Prostate gland (tissue), 2 donors: ENCODE data around the gene RNF220. TPM values are rescaled to one million over a fixed set of nuclear protein-coding genes. Genes with fewer than 3 reads are reported as not detected.
A peak's percentile ranks its signal among the peaks of the same experiment; 100 is the strongest.

Experiments
- DNase-seq: peaks from one replicate; pipeline ENCODE4 v3.0.0-alpha.2; 2019; ENCODE audit warnings: low spot score
- H3K27ac ChIP-seq, 2 donors: fragments of 200-600 bp; sonication (generic); 2 replicates each; pipeline ENCODE4 v1.5.1; 2017 to 2019
- H3K27me3 ChIP-seq: fragments of 200-600 bp; sonication (generic); replicated peaks from 2 replicates; pipeline ENCODE4 v1.5.1; 2019; ENCODE audit not compliant: insufficient read depth
- H3K36me3 ChIP-seq, 2 donors: fragments of 200-600 bp; sonication (generic); 1 replicate in 1 of 2; 2 replicates in 1 of 2; pipeline versions ENCODE4 v1.5.1 to v1.8.1; 2017 to 2019
- H3K4me1 ChIP-seq: fragments of 200-600 bp; sonication (generic); replicated peaks from 2 replicates; pipeline ENCODE4 v1.5.1; 2019
- H3K4me3 ChIP-seq, 2 donors: fragments of 200-600 bp; sonication (generic); 2 replicates each; pipeline ENCODE4 v1.5.1; 2017 to 2019
- H3K9me3 ChIP-seq: fragments of 200-600 bp; sonication (generic); 2 replicates; pipeline ENCODE4 v1.5.1; 2017
- POLR2A ChIP-seq: fragments of 450-650 bp; IDR thresholded peaks from one replicate; pipeline ENCODE4 v1.6.1; 2016; ENCODE audit warnings: antibody characterized with exemption, mild to moderate bottlenecking
- POLR2AphosphoS5 ChIP-seq: sonication (generic); formaldehyde crosslinking; IDR thresholded peaks from one replicate; pipeline ENCODE4 v1.6.1; 2017; ENCODE audit warnings: antibody characterized with exemption
- WGBS: methylation state at CpG from one replicate; pipeline ENCODE4 v1.1.5; 2018; 5-methylcytosine and 5-hydroxymethylcytosine counted together
- intact Hi-C: fragments of 100-400 bp; cut with DNase I; formaldehyde crosslinking; loops from one replicate; pipeline ENCODE4 v1.14.2; 2022
- total RNA-seq, 2 donors: library from RNA; depleted of rRNA; stranded (reverse); fragments of >200 nt; gene quantifications; one replicate each; pipeline ENCODE4 v1.1.0, GENCODE V29; 2016
- TF ChIP-seq, protein P1 (sequence below), 4 experiments: fragments of 200-600 bp in 2 of 4; fragments of 450-650 bp in 2 of 4; sonication (generic) in 2 of 4; IDR thresholded peaks; 1 replicate in 3 of 4; 2 replicates in 1 of 4; pipeline ENCODE4 v1.5.1; 2016 to 2019; ENCODE audit warnings: antibody characterized with exemption in 4 of 4, mild to moderate bottlenecking in 2 of 4, moderate library complexity in 2 of 4

The RNF220 gene
- total RNA-seq, 2 donors from 2014 or later = 116 to 147 TPM

DNA sequence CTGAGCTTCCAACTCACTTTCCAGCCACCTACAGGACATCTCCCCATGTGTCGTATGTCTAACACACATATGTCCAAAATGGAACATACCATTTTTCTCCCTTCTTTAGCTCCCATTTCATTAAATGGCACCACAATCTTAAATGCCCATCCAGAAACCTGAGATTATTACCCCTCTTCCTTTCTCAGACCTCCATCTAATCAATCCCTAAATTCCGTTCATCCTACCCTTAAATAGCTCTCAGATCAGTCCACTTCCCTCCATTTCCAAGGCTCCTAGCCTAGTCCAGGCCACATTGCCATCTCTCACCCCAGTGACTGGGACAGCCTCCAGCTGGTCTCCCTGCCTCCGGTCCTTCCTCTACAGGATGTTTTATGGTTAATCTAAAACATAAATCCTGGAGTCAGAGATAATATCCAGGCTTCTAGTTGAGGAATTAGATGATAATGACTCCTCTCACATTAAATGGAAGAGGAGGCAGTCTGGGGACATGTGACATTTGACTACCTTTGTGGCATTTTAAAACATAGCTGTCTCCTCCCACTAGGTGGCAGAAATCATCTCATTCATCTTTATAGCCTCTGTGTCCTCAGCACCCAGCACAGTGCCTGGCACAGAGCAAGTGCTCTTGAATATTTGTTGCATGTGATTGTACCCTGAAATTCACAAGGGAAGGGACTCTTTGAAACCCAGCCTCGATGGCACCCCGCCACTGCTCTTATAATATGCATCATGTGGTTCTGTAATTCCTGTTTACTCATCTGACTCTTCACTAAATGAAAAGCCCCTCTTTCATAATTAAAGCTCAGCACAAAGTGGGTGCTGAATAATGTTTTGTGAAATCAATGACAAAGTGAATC lies 166.9 kb downstream of the RNF220 start:
- no peak for DNase-seq
- intact Hi-C loops = no loop called here
- Histone ChIP-seq H3K27ac (no peak overlapping the region), H3K36me3 (no peaks in the 10 kb centered on the region), H3K9me3 (no peaks in the 10 kb centered on the region), H3K4me1 (no peaks in the 10 kb centered on the region), H3K27me3 (no peaks in the 10 kb centered on the region), H3K4me3 (no peak overlapping the region)
- TF ChIP-seq, protein P1, sequence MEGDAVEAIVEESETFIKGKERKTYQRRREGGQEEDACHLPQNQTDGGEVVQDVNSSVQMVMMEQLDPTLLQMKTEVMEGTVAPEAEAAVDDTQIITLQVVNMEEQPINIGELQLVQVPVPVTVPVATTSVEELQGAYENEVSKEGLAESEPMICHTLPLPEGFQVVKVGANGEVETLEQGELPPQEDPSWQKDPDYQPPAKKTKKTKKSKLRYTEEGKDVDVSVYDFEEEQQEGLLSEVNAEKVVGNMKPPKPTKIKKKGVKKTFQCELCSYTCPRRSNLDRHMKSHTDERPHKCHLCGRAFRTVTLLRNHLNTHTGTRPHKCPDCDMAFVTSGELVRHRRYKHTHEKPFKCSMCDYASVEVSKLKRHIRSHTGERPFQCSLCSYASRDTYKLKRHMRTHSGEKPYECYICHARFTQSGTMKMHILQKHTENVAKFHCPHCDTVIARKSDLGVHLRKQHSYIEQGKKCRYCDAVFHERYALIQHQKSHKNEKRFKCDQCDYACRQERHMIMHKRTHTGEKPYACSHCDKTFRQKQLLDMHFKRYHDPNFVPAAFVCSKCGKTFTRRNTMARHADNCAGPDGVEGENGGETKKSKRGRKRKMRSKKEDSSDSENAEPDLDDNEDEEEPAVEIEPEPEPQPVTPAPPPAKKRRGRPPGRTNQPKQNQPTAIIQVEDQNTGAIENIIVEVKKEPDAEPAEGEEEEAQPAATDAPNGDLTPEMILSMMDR (IDR thresholded peaks at IDR 0.05) = peak in 3 of 4 experiments; percentile 20 to 46 (median 35)
- TF ChIP-seq POLR2AphosphoS5 = no peak
- 84% methylated on average over 5 of the region's 5 CpGs for WGBS

DNA sequence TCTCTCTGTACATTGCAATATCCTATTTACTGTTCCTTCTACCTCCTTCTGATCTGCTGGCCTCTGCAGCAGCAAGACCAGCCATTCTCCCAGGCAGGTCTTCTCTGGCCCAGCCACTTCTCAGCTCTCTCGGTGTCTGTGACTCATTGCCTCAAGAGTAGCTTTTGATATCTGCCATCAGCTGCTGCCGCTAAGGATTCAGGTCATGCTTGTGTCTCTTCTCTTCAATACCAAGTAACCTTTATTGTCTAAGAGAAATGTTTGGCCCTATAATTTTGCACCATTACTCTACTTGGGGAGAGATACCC lies 167.5 kb downstream of the RNF220 start:
- intact Hi-C loops = no loop called here
- no peak overlapping the region for H3K4me3 ChIP-seq
- DNase-seq = no peak
- H3K9me3 ChIP-seq = no peaks in the 10 kb centered on the region
- no peaks in the 10 kb centered on the region for H3K4me1 ChIP-seq
- H3K36me3 ChIP-seq = no peaks in the 10 kb centered on the region
- TF ChIP-seq POLR2A (no peak), POLR2AphosphoS5 (no peak)
- TF ChIP-seq, protein P1 (IDR thresholded peaks at IDR 0.05) = no peak
- no peak overlapping the region for H3K27ac ChIP-seq
- H3K27me3 ChIP-seq = no peaks in the 10 kb centered on the region
- 74% methylated on average over 2 of the region's 2 CpGs for WGBS

DNA sequence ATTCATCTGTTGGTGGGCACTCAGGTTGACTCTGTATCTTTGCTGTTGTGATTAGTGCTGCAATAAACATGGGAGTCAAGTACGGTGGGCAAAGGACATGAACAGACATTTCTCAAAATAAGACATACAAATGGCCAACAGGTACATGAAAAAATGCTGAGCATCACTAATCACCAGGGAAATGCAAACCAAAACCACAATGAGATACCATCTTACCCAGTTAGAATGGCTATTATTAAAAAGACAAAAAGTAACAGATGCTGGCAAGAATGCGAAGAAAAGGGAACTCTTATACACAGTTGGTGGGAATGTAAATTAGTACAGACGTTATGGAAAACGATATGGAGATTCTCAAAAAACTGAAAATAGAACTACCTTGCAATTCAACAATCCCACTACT lies 170.3 kb downstream of the RNF220 start:
- Histone ChIP-seq H3K4me3 (no peak overlapping the region), H3K4me1 (no peaks in the 10 kb centered on the region), H3K9me3 (no peaks in the 10 kb centered on the region), H3K27ac (no peak overlapping the region), H3K36me3 (no peaks in the 10 kb centered on the region), H3K27me3 (no peaks in the 10 kb centered on the region)
- intact Hi-C loops = loop anchor here (2.0 kb wide), 1 partner anchor 19 kb away; no protein-coding TSS in a partner anchor
- DNase-seq = no peak
- TF ChIP-seq POLR2A (no peak), POLR2AphosphoS5 (no peak)
- TF ChIP-seq, protein P1 (IDR thresholded peaks at IDR 0.05) = no peak
- 64% methylated on average over 4 of the region's 4 CpGs for WGBS

DNA sequence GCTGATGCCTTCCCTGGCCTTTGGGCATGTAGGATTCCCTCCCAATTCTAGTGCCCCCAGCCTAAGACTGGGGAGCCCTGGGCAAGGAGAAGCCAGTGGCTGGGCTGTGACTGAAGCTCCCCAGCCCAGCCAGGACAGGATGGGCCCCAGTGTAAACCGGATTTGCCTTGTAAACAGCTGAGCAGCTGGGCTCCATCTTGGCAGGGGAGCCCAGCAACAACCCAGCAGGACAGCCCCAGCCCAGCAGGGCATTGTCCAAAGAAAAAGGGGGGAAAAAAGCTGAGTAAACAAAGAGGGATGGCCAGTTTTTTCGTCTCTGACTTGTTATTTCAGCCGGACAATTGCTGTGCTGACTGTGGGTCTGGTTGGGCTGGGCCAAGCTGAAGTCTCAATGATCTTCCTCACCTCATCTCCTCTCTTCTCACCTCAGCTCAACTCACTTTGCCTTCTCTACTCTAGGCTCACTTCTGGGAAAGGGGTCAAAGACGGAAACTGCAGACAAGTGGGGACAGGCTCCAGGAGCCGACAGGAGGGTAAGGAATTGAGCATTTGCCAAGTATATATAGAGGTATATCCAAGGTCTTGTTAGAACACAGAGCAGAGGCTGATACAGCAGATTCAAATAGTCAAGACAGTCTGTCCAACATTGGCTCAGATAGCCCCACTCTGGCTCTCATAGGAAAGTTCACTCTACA lies 171.5 kb downstream of the RNF220 start:
- H3K27me3 ChIP-seq = no peaks in the 10 kb centered on the region
- intact Hi-C loops = no loop called here
- H3K36me3 ChIP-seq = no peaks in the 10 kb centered on the region
- 32% methylated on average over 5 of the region's 5 CpGs for WGBS
- H3K4me1 ChIP-seq = no peaks in the 10 kb centered on the region
- H3K4me3 ChIP-seq = no peak overlapping the region
- H3K9me3 ChIP-seq = no peaks in the 10 kb centered on the region
- TF ChIP-seq, protein P1 (IDR thresholded peaks at IDR 0.05) = no peak
- peak; percentile 7 for TF ChIP-seq POLR2AphosphoS5
- no peak for DNase-seq
- no peak overlapping the region for H3K27ac ChIP-seq
